H9 (cell line): ENCODE results near the gene RBM33. TPM values are rescaled to one million over a fixed set of nuclear protein-coding genes. Genes with fewer than 3 reads are reported as not detected.

Source experiments
- DNase-seq: peaks from one replicate; pipeline ENCODE4 v3.0.0-alpha.2; 2017
- H2AFZ ChIP-seq: one replicate; pipeline ENCODE4 v1.6.1; 2013; ENCODE audit warnings: mild to moderate bottlenecking, low read length, control low read depth, moderate library complexity
- H2AK5ac ChIP-seq: 2 replicates; pipeline ENCODE4 v1.6.1; 2013; ENCODE audit warnings: low read length, control low read depth, mixed read lengths; ENCODE audit not compliant: insufficient read length
- H2BK120ac ChIP-seq: one replicate; pipeline ENCODE4 v1.6.1; 2013; ENCODE audit warnings: low read depth, mild to moderate bottlenecking, low read length, control low read depth, inconsistent platforms; ENCODE audit not compliant: poor library complexity, severe bottlenecking
- H2BK12ac ChIP-seq: 2 replicates; pipeline ENCODE4 v1.6.1; 2013; ENCODE audit warnings: low read length, control low read depth, mixed read lengths, low read depth; ENCODE audit not compliant: insufficient read length
- H2BK15ac ChIP-seq: 2 replicates; pipeline ENCODE4 v1.6.1; 2013; ENCODE audit warnings: low read depth, low read length, control low read depth
- H2BK20ac ChIP-seq: one replicate; pipeline ENCODE4 v1.6.1; 2013; ENCODE audit warnings: low read depth, mild to moderate bottlenecking, low read length, control low read depth, inconsistent platforms; ENCODE audit not compliant: poor library complexity, severe bottlenecking
- H2BK5ac ChIP-seq: 2 replicates; pipeline ENCODE4 v1.6.1; 2013; ENCODE audit warnings: low read length, control low read depth, mixed read lengths; ENCODE audit not compliant: insufficient read length
- H3K14ac ChIP-seq: 2 replicates; pipeline ENCODE4 v1.6.1; 2013; ENCODE audit warnings: low read length, control low read depth; ENCODE audit not compliant: insufficient read depth
- H3K18ac ChIP-seq: 2 replicates; pipeline ENCODE4 v1.6.1; 2013; ENCODE audit warnings: low read depth, mild to moderate bottlenecking, mixed read lengths, low read length, control low read depth; ENCODE audit not compliant: insufficient read length
- H3K23ac ChIP-seq: 2 replicates; pipeline ENCODE4 v1.6.1; 2013; ENCODE audit warnings: low read length, control low read depth, mixed read lengths, low read depth; ENCODE audit not compliant: insufficient read length
- H3K23me2 ChIP-seq: 2 replicates; pipeline ENCODE4 v1.6.1; 2013; ENCODE audit warnings: low read depth, mild to moderate bottlenecking, mixed read lengths, low read length, control low read depth; ENCODE audit not compliant: insufficient read length, poor library complexity, severe bottlenecking
- H3K27ac ChIP-seq: 2 replicates; pipeline ENCODE4 v1.5.1; 2013; ENCODE audit warnings: low read length, control low read depth, mixed read lengths, low read depth; ENCODE audit not compliant: insufficient read length
- H3K27me3 ChIP-seq: 2 replicates; pipeline ENCODE4 v1.6.1; 2013; ENCODE audit warnings: low read length, control low read depth, inconsistent platforms; ENCODE audit not compliant: insufficient read depth
- H3K4ac ChIP-seq: 2 replicates; pipeline ENCODE4 v1.6.1; 2013; ENCODE audit warnings: low read depth, mild to moderate bottlenecking, control low read depth, inconsistent platforms, low read length, moderate library complexity
- H3K4me1 ChIP-seq: 2 replicates; pipeline ENCODE4 v1.6.1; 2013; ENCODE audit warnings: low read length, control low read depth, inconsistent platforms; ENCODE audit not compliant: insufficient read depth
- H3K4me2 ChIP-seq: 2 replicates; pipeline ENCODE4 v1.6.1; 2013; ENCODE audit warnings: low read length, control low read depth, mixed read lengths; ENCODE audit not compliant: insufficient read length, insufficient read depth
- H3K56ac ChIP-seq: 2 replicates; pipeline ENCODE4 v1.6.1; 2013; ENCODE audit warnings: low read depth, mild to moderate bottlenecking, mixed read lengths, low read length, control low read depth; ENCODE audit not compliant: insufficient read length
- H3K79me1 ChIP-seq: 2 replicates; pipeline ENCODE4 v1.6.1; 2013; ENCODE audit warnings: low read depth, mild to moderate bottlenecking, moderate library complexity, low read length, control low read depth, inconsistent platforms; ENCODE audit not compliant: insufficient read depth, poor library complexity, severe bottlenecking
- H3K79me2 ChIP-seq: 2 replicates; pipeline ENCODE4 v1.6.1; 2013; ENCODE audit warnings: low read length, control low read depth, inconsistent platforms; ENCODE audit not compliant: insufficient read depth
- H3K9ac ChIP-seq: 2 replicates; pipeline ENCODE4 v1.6.1; 2013; ENCODE audit warnings: low read length, control low read depth, mixed read lengths; ENCODE audit not compliant: insufficient read length; ENCODE audit errors: extremely low read depth
- H3K9me3 ChIP-seq: one replicate; pipeline ENCODE4 v1.6.1; 2013; ENCODE audit warnings: low read depth, low read length, inconsistent platforms; ENCODE audit not compliant: control insufficient read depth
- H3T11ph ChIP-seq: one replicate; pipeline ENCODE4 v1.6.1; 2013; ENCODE audit warnings: mild to moderate bottlenecking, low read length, control low read depth, inconsistent platforms
- H4K20me1 ChIP-seq: one replicate; pipeline ENCODE4 v1.6.1; 2013; ENCODE audit not compliant: control insufficient read depth, insufficient read length, insufficient read depth
- H4K5ac ChIP-seq: 2 replicates; pipeline ENCODE4 v1.6.1; 2013; ENCODE audit warnings: low read depth, mild to moderate bottlenecking, mixed read lengths, low read length, control low read depth; ENCODE audit not compliant: insufficient read length
- H4K8ac ChIP-seq: replicated peaks from 2 replicates; pipeline ENCODE4 v1.6.1; 2013; ENCODE audit warnings: low read length, control low read depth, mixed read lengths, low read depth; ENCODE audit not compliant: insufficient read length
- H4K91ac ChIP-seq: 2 replicates; pipeline ENCODE4 v1.6.1; 2013; ENCODE audit warnings: low read depth, mild to moderate bottlenecking, moderate library complexity, mixed read lengths, low read length, control low read depth; ENCODE audit not compliant: insufficient read length
- H3K27ac Mint-ChIP-seq, 3 experiments: 2 replicates in 2 of 3; 3 replicates in 1 of 3; pipeline ENCODE4 v1.8.0; 2020 to 2021; ENCODE audit warnings: mixed read lengths in 3 of 3, mild to moderate bottlenecking in 1 of 3, moderate library complexity in 1 of 3
- H3K27me3 Mint-ChIP-seq: 2 replicates; pipeline ENCODE4 v1.8.0; 2021; ENCODE audit warnings: low read depth, mild to moderate bottlenecking, moderate library complexity, mixed read lengths
- H3K36me3 Mint-ChIP-seq, 3 experiments: 2 replicates in 2 of 3; 3 replicates in 1 of 3; pipeline ENCODE4 v1.8.0; 2020 to 2021; ENCODE audit warnings: low read depth in 3 of 3, mixed read lengths in 3 of 3; ENCODE audit not compliant: insufficient read depth in 1 of 3
- H3K4me1 Mint-ChIP-seq, 2 experiments: 2 replicates each; pipeline ENCODE4 v1.8.0; 2020; ENCODE audit warnings: mixed read lengths in 2 of 2
- H3K4me3 Mint-ChIP-seq, 2 experiments: 2 replicates in 1 of 2; 3 replicates in 1 of 2; pipeline ENCODE4 v1.8.0; 2020 to 2021; ENCODE audit warnings: mild to moderate bottlenecking in 2 of 2, mixed read lengths in 2 of 2, moderate library complexity in 1 of 2
- H3K9me3 Mint-ChIP-seq, 2 experiments: 2 replicates in 1 of 2; 3 replicates in 1 of 2; pipeline ENCODE4 v1.8.0; 2020; ENCODE audit warnings: mild to moderate bottlenecking in 2 of 2, mixed read lengths in 2 of 2, moderate library complexity in 1 of 2
- WGBS: extraction: QIAGEN DNeasy Blood & Tissue Kit; methylation state at CpG from one replicate; pipeline ENCODE4 v1.1.7; 2013; ENCODE audit warnings: missing lambda C conversion rate, low lambda C conversion rate, mixed read lengths; ENCODE audit not compliant: insufficient read length; ENCODE audit errors: extremely low coverage; 5-methylcytosine and 5-hydroxymethylcytosine counted together
- total RNA-seq: library from RNA; stranded (reverse); gene quantifications from 2 replicates; pipeline ENCODE4 v1.2.1, GENCODE V29; 2021
- TF ChIP-seq, protein P1 (sequence below): fragments of 200-600 bp; sonication (generic); conservative IDR thresholded peaks from 3 replicates; pipeline ENCODE4 v1.8.0; 2021; ENCODE audit warnings: antibody characterized with exemption, mild to moderate bottlenecking

RBM33 gene
- total RNA-seq, 1 experiment from 2014 or later = 71.3 TPM

DNA sequence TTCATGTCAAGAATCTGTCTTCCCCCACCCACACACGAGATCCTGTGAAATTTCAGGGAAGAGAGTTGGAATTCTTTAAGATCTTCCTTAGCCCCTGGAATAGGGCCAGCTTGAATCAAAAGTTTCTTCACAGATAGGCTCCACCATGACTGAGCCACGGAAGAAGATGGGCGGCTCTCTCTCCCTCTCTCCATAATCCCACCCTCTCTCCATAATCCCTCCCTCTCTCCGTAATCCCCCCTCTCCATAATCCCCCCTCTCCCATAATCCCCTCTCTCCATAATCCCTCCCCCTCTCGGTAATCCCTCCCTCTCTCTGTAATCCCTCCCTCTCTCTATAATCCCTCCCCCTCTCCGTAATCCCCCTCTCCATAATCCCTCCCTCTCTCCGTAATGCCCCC lies 147.4 kb downstream of the RBM33 start:
- Histone ChIP-seq H2BK12ac (no peak overlapping the region), H3K14ac (no peak overlapping the region), H3K79me1 (no peaks in the 10 kb centered on the region), H4K8ac (no peak overlapping the region), H2BK20ac (no peak overlapping the region), H2AK5ac (no peak overlapping the region), H4K20me1 (no peaks in the 10 kb centered on the region), H3K23ac (no peak overlapping the region), H2AFZ (no peak overlapping the region), H3T11ph (no peak overlapping the region), H3K4ac (no peak overlapping the region), H3K27me3 (no peaks in the 10 kb centered on the region; the same call in 1 of the 2 replicates), H3K18ac (no peak overlapping the region), H3K4me1 (no peaks in the 10 kb centered on the region), H3K9me3 (no peaks in the 10 kb centered on the region), H4K91ac (no peak overlapping the region), H2BK5ac (no peak overlapping the region), H2BK15ac (no peak overlapping the region), H3K27ac (no peak overlapping the region), H4K5ac (no peak overlapping the region), H3K9ac (no peak overlapping the region), H3K23me2 (peaks cover 7% of the 10 kb centered on the region), H3K79me2 (no peaks in the 10 kb centered on the region), H3K4me2 (no peak overlapping the region), H3K56ac (no peak overlapping the region), H2BK120ac (no peak overlapping the region)
- Mint-ChIP-seq H3K4me3 (no peak overlapping the region), H3K4me1 (peaks cover 4% of the 10 kb centered on the region in 2 experiments), H3K9me3 (peaks cover 0 to 7% of the 10 kb centered on the region in 2 experiments; a peak in 3 of 5 replicates), H3K27ac (no peak overlapping the region), H3K27me3 (peaks cover 39% of the 10 kb centered on the region), H3K36me3 (peaks cover 0 to 3% (median 0%) of the 10 kb centered on the region in 3 experiments; a peak in 1 of 7 replicates)
- WGBS = 87% methylated on average over 4 of the region's 7 CpGs
- no peak for DNase-seq
- TF ChIP-seq, protein P1, sequence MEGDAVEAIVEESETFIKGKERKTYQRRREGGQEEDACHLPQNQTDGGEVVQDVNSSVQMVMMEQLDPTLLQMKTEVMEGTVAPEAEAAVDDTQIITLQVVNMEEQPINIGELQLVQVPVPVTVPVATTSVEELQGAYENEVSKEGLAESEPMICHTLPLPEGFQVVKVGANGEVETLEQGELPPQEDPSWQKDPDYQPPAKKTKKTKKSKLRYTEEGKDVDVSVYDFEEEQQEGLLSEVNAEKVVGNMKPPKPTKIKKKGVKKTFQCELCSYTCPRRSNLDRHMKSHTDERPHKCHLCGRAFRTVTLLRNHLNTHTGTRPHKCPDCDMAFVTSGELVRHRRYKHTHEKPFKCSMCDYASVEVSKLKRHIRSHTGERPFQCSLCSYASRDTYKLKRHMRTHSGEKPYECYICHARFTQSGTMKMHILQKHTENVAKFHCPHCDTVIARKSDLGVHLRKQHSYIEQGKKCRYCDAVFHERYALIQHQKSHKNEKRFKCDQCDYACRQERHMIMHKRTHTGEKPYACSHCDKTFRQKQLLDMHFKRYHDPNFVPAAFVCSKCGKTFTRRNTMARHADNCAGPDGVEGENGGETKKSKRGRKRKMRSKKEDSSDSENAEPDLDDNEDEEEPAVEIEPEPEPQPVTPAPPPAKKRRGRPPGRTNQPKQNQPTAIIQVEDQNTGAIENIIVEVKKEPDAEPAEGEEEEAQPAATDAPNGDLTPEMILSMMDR = no peak
